PC-3 (cell line): ENCODE results near the gene GRIN2A. TPM values are rescaled to one million over a fixed set of nuclear protein-coding genes. Genes with fewer than 3 reads are reported as not detected.

ENCODE experiments used
- ATAC-seq: fragments of 200-7000 bp; cut with Tn5 transposase; 2 replicates; pipeline ENCODE4 v1.9.1; 2020; ENCODE audit warnings: mild to moderate bottlenecking, moderate library complexity
- BruUV-seq: library from RNA; stranded (reverse); fragments of 400-500 nt; replicated peaks from 2 replicates; lab custom pipeline; 2021; lab: Mats Ljungman, UMichigan
- CTCF ChIA-PET: fragments of 300-600 bp; sonication (Branson Sonifier 250); formaldehyde crosslinking; loops from one replicate; lab custom pipeline; 2022; ENCODE audit warnings: antibody characterized with exemption; lab: Charles Lee
- POLR2A ChIA-PET: fragments of 300-600 bp; sonication (Branson Sonifier 250); formaldehyde crosslinking; loops from one replicate; lab custom pipeline; 2022; ENCODE audit warnings: antibody characterized with exemption; ENCODE audit not compliant: unreplicated experiment; lab: Charles Lee
- DNase-seq: peaks from one replicate; pipeline ENCODE4 v3.0.0-alpha.2; 2015
- H2AFZ ChIP-seq: fragments of 300-600 bp; sonication (generic); 2 replicates; pipeline ENCODE4 v1.6.0; 2016; ENCODE audit warnings: antibody characterized with exemption, low read length
- H3F3A ChIP-seq: fragments of 300-600 bp; sonication (generic); one replicate; pipeline ENCODE4 v1.6.0; 2017; ENCODE audit warnings: antibody characterized with exemption, low read length, control low read depth, mild to moderate bottlenecking; ENCODE audit not compliant: unreplicated experiment
- H3K27ac ChIP-seq: fragments of 300-600 bp; sonication (generic); 2 replicates; pipeline ENCODE4 v1.5.1; 2016; ENCODE audit warnings: mild to moderate bottlenecking, low read length
- H3K27me3 ChIP-seq: fragments of 300-600 bp; sonication (generic); 2 replicates; pipeline ENCODE4 v1.6.1; 2016; ENCODE audit warnings: low read length, mixed read lengths
- H3K36me3 ChIP-seq: fragments of 300-600 bp; sonication (generic); 2 replicates; pipeline ENCODE4 v1.6.1; 2016; ENCODE audit warnings: low read depth, mixed run types, low read length, mixed read lengths
- H3K4me1 ChIP-seq: fragments of 300-600 bp; sonication (generic); 2 replicates; pipeline ENCODE4 v1.5.1; 2016; ENCODE audit warnings: low read length; ENCODE audit not compliant: insufficient read depth
- H3K4me2 ChIP-seq: fragments of 300-600 bp; sonication (generic); 2 replicates; pipeline ENCODE4 v1.6.0; 2016; ENCODE audit warnings: low read length
- H3K4me3 ChIP-seq: fragments of 300-600 bp; sonication (generic); 2 replicates; pipeline ENCODE4 v1.5.1; 2016; ENCODE audit warnings: mild to moderate bottlenecking, low read length, mixed read lengths
- H3K79me2 ChIP-seq: fragments of 300-600 bp; sonication (generic); 2 replicates; pipeline ENCODE4 v1.6.1; 2017; ENCODE audit warnings: low read length, mixed read lengths
- H3K9ac ChIP-seq: fragments of 300-600 bp; sonication (generic); 2 replicates; pipeline ENCODE4 v1.6.0; 2016; ENCODE audit warnings: mild to moderate bottlenecking, low read length
- H3K9me2 ChIP-seq: fragments of 300-600 bp; sonication (generic); replicated peaks from 2 replicates; pipeline ENCODE4 v1.6.1; 2016; ENCODE audit warnings: mixed run types, low read length, mixed read lengths
- H3K9me3 ChIP-seq: fragments of 300-600 bp; sonication (generic); 2 replicates; pipeline ENCODE4 v1.6.1; 2016; ENCODE audit warnings: low read length, mixed read lengths
- H4K20me1 ChIP-seq: fragments of 300-600 bp; sonication (generic); 2 replicates; pipeline ENCODE4 v1.6.1; 2016; ENCODE audit warnings: low read length, mixed read lengths
- EZH2 ChIP-seq: fragments of 300-600 bp; sonication (generic); IDR thresholded peaks from one replicate; pipeline ENCODE4 v1.6.1; 2017; ENCODE audit warnings: antibody characterized with exemption, mild to moderate bottlenecking, low read length; ENCODE audit not compliant: unreplicated experiment
- EZH2phosphoT487 ChIP-seq: fragments of 300-600 bp; sonication (generic); IDR thresholded peaks from 2 replicates; pipeline ENCODE4 v1.6.1; 2018; ENCODE audit warnings: mild to moderate bottlenecking, antibody characterized with exemption, low read length, borderline replicate concordance
- intact Hi-C: fragments of 100-400 bp; cut with micrococcal nuclease; formaldehyde crosslinking; loops from 2 replicates; pipeline ENCODE4 v1.9.0; 2023
- total RNA-seq: library from RNA; depleted of rRNA; stranded (reverse); fragments of >200 nt; gene quantifications from 2 replicates; pipeline ENCODE4 v1.2.3, GENCODE V29; 2014
- TF ChIP-seq, protein P1 (sequence below): fragments of 300-600 bp; sonication (generic); conservative IDR thresholded peaks from 2 replicates; pipeline ENCODE4 v1.5.1; 2017; ENCODE audit warnings: antibody characterized with exemption, low read depth, mild to moderate bottlenecking, low read length

GRIN2A gene
- total RNA-seq, 1 experiment from 2014 or later: 0.04 TPM

DNA sequence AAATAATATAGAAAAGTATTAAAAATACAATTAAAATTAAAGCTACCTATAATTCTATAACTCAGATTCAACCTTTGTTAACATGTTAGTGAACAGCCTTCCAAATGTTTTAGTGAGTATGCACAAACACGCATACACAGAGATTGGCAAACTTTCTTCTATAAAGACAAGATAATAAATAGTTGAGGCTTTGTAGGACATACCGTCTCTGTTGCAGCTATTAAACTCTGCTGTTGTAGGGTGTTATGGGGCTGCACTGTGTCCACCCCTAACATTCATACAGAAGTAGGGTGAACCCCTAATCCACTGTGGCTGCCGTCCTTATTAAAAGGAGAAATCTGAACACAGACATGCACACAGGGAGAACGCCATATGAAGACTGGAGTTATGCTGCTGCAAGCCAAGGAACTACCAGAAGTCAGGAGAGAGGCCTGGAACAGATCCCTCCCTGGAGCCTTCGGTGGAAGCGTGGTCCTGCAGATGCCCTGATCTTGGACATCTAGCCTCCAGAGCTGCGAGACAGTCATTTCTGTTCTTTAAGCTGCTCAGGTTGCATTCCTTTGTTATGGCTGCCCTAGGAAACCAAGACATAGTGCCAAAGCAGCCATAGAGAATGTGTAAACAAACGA, 383.2 kb downstream of the GRIN2A start:
- Histone ChIP-seq H3K27ac (no peak overlapping the region), H3F3A (no peaks in the 10 kb centered on the region), H3K4me1 (peaks cover 11% of the 10 kb centered on the region; the same call in 1 of the 2 replicates), H3K9ac (no peak overlapping the region), H2AFZ (no peak overlapping the region), H3K79me2 (no peaks in the 10 kb centered on the region), H3K36me3 (no peaks in the 10 kb centered on the region), H3K27me3 (peaks cover 2% of the 10 kb centered on the region; the same call in 1 of the 2 replicates), H3K9me2 (no peaks in the 10 kb centered on the region), H4K20me1 (no peaks in the 10 kb centered on the region), H3K9me3 (no peaks in the 10 kb centered on the region), H3K4me2 (no peak overlapping the region), H3K4me3 (no peak overlapping the region)
- no TSS peak for BruUV-seq
- intact Hi-C loops: no loop called here
- ChIA-PET POLR2A (no interaction called here), CTCF (no interaction called here)
- DNase-seq (no peak), ATAC-seq (no peak)
- no peak for TF ChIP-seq EZH2phosphoT487
- TF ChIP-seq, protein P1, sequence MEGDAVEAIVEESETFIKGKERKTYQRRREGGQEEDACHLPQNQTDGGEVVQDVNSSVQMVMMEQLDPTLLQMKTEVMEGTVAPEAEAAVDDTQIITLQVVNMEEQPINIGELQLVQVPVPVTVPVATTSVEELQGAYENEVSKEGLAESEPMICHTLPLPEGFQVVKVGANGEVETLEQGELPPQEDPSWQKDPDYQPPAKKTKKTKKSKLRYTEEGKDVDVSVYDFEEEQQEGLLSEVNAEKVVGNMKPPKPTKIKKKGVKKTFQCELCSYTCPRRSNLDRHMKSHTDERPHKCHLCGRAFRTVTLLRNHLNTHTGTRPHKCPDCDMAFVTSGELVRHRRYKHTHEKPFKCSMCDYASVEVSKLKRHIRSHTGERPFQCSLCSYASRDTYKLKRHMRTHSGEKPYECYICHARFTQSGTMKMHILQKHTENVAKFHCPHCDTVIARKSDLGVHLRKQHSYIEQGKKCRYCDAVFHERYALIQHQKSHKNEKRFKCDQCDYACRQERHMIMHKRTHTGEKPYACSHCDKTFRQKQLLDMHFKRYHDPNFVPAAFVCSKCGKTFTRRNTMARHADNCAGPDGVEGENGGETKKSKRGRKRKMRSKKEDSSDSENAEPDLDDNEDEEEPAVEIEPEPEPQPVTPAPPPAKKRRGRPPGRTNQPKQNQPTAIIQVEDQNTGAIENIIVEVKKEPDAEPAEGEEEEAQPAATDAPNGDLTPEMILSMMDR: no peak
- TF ChIP-seq EZH2: no peak

DNA sequence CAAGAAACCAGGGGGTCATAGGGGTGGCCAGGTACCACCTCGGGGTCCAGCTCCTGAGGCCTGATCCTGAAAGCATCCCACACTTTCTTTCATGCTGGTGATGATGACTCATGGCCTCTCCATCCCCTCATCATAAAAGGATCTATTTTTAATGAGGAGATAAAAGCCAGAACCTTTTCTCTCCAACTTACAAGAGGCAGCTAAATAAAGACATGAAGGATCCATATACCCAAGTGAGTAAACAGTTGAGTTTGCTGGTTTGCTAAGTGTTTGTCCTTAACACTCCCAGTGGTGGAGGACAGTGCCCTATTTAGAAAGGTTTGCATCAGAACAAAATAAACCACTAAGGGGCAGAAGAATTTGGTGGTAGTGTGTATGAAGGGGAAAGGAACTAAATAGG, 383.8 kb downstream of the GRIN2A start:
- ATAC-seq (no peak), DNase-seq (no peak)
- Histone ChIP-seq H3K9me2 (no peaks in the 10 kb centered on the region), H3K4me1 (peaks cover 11% of the 10 kb centered on the region; the same call in 1 of the 2 replicates), H3K36me3 (no peaks in the 10 kb centered on the region), H3K4me3 (no peak overlapping the region), H3K27ac (no peak overlapping the region), H3K27me3 (no peaks in the 10 kb centered on the region), H2AFZ (no peak overlapping the region), H3F3A (no peaks in the 10 kb centered on the region), H3K9me3 (no peaks in the 10 kb centered on the region), H3K79me2 (no peaks in the 10 kb centered on the region), H3K9ac (no peak overlapping the region), H3K4me2 (no peak overlapping the region), H4K20me1 (no peaks in the 10 kb centered on the region)
- TF ChIP-seq EZH2 (no peak), EZH2phosphoT487 (no peak)
- TF ChIP-seq, protein P1: no peak
- CTCF ChIA-PET: no interaction called here
- POLR2A ChIA-PET: no interaction called here
- BruUV-seq: no TSS peak
- intact Hi-C loops: no loop called here

DNA sequence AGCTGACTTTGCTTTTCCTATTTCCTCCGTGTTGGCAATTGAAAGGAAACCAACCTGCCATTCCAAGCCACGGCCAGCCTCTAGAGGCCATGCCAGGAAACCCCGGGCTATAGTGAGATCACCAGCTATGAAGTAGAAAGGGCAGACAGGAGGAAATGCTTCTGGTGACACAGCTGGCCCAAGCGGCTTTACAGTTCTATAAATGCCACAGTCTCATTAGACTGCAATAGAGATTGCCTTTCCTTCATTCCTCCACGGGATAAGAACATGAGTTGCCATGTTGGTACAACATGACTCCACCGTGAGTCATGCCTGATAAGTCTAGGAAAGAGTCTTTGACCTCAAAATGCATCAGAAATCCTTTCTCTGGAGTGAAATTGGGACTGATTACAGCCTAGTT, 384.9 kb downstream of the GRIN2A start:
- H2AFZ ChIP-seq: no peak overlapping the region
- H4K20me1 ChIP-seq: no peaks in the 10 kb centered on the region
- no peaks in the 10 kb centered on the region for H3K27me3 ChIP-seq
- no peaks in the 10 kb centered on the region for H3K36me3 ChIP-seq
- H3K4me2 ChIP-seq: peak overlapping the region; percentile 23; the same call in 1 of the 2 replicates
- no peaks in the 10 kb centered on the region for H3F3A ChIP-seq
- no peak overlapping the region for H3K9ac ChIP-seq
- H3K9me3 ChIP-seq: no peaks in the 10 kb centered on the region
- no TSS peak for BruUV-seq
- no peaks in the 10 kb centered on the region for H3K9me2 ChIP-seq
- CTCF ChIA-PET: no interaction called here
- intact Hi-C loops: no loop called here
- TF ChIP-seq, protein P1: no peak
- no peak for TF ChIP-seq EZH2
- TF ChIP-seq EZH2phosphoT487: no peak
- POLR2A ChIA-PET: interaction anchor here (0.7 kb wide), 1 partner anchor 729 kb away, joined by 5 read pairs; no protein-coding TSS in a partner anchor
- no peaks in the 10 kb centered on the region for H3K79me2 ChIP-seq
- peaks cover 11% of the 10 kb centered on the region; the same call in 1 of the 2 replicates for H3K4me1 ChIP-seq
- peak; percentile 42; the same call in 1 of the 2 replicates for ATAC-seq
- no peak overlapping the region for H3K4me3 ChIP-seq
- DNase-seq: peak; percentile 74
- no peak overlapping the region for H3K27ac ChIP-seq
